GM12874 (cell line): ENCODE measurements around the gene THAP3.
A peak's percentile ranks its signal among the peaks of the same experiment; 100 is the strongest.

Source experiments
- TF ChIP-seq, protein P1 (sequence below): IDR thresholded peaks from 2 replicates; pipeline ENCODE4 v1.5.1; 2011; ENCODE audit warnings: low read depth, mild to moderate bottlenecking, control low read depth, low read length, moderate library complexity; ENCODE audit not compliant: insufficient read depth

Gene THAP3

DNA sequence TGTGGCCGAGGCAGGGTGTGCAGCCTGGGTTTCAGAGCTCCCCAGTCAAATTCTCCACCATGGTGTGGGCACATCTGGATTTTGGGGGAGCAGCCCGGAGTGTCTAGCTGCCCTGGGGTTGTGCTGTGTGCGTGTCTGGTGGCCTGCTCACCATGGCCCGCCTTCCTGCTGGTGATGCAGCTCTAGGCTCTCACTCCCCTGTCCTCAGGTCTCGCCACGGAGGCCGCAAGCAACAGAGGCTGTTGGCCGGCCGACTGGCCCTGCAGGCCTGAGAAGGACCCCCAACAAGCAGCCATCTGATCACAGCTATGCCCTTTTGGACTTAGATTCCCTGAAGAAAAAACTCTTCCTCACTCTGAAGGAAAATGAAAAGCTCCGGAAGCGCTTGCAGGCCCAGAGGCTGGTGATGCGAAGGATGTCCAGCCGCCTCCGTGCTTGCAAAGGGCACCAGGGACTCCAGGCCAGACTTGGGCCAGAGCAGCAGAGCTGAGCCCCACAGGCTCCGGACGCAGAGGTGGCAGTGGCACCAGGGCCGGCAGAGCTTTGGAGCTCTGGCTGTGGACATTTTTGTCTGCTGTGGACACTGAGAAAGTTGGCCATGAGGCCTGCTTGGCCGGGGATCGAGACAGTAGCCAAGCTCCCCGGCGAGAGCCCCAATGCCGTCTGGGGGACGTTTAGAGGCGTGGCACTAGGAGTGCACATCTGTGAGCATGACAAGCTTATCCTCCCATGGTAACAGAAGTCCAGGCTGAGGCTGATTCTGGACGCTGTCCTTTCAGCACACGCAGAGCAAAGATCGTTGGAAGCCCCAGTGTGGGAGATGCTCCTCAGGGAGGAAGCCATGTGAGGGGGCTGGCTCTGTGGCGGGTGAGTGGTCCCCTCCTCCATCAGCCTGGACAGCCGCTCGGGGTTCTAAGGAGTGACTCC lies 8.2 kb downstream of the THAP3 start:
- TF ChIP-seq, protein P1, sequence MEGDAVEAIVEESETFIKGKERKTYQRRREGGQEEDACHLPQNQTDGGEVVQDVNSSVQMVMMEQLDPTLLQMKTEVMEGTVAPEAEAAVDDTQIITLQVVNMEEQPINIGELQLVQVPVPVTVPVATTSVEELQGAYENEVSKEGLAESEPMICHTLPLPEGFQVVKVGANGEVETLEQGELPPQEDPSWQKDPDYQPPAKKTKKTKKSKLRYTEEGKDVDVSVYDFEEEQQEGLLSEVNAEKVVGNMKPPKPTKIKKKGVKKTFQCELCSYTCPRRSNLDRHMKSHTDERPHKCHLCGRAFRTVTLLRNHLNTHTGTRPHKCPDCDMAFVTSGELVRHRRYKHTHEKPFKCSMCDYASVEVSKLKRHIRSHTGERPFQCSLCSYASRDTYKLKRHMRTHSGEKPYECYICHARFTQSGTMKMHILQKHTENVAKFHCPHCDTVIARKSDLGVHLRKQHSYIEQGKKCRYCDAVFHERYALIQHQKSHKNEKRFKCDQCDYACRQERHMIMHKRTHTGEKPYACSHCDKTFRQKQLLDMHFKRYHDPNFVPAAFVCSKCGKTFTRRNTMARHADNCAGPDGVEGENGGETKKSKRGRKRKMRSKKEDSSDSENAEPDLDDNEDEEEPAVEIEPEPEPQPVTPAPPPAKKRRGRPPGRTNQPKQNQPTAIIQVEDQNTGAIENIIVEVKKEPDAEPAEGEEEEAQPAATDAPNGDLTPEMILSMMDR = no peak

DNA sequence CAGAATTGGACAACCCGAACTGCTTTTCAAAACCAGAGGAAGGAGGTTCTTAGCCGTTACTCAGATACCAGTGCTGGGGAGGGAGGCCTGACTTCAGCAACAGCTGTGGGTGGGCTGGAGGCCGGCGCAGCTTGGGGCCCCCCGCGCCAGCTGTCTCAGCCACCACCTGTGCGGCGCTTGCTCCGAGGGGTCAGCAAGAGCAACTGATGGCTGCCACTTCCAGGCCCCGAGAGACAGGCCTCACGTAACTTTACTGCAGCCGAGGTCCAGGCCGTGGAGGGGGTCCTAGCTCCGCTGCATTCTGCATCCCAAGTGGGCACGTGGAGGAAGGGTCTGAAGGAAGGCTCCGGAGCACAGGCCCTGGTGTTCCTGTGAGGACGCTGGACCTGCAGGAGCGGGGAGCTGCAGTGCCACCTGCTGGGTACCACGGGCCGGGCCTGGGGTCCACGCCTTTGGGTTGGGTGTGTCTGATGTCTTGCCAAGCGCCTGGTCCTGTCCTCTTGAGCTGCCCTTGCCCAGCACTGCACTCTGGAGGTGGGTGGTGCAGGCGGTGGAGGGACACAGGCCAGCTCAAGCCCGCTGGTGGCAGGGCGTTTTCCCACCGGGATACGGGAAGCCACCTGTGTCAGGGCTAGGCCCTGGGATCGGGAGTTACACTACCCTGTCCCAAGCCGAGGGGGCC lies 9.8 kb downstream of the THAP3 start:
- TF ChIP-seq, protein P1 = peak; percentile 58

DNA sequence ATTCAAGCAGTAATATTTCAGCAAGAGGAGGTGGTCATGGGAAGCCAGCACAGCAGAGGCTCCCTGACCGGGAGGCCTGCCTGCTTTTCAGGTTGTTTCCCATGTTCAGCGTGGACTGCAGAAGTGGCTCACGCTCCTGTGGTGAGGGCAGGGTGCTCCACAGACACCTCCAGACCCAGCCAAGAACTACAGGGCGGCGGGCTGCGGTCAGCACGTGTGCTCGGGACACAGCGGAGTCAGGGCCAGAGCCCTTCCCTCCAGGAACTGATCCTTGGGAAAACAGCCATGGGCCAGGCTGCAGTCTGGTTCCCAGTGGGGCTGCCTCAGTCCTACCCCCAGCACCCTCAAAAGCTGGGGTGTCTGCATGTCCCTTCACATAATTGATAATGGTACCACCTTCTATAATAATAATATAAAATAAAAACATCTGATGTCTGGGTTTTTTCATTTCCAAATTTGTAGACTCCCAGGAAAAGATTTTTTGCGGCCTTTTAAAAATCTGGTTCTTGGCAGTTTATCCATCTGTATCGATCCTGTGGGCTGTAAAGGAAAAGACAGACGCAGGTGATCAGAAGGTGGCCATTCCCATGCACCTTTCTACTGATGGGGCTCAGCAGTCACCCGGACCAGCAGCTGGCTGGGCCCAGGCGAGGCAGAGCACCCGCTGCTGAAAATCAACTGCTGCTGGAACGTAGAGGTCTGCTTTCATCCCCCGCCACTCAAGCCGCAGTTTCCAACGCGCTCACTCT lies 10.7 kb downstream of the THAP3 start:
- TF ChIP-seq, protein P1 = no peak

DNA sequence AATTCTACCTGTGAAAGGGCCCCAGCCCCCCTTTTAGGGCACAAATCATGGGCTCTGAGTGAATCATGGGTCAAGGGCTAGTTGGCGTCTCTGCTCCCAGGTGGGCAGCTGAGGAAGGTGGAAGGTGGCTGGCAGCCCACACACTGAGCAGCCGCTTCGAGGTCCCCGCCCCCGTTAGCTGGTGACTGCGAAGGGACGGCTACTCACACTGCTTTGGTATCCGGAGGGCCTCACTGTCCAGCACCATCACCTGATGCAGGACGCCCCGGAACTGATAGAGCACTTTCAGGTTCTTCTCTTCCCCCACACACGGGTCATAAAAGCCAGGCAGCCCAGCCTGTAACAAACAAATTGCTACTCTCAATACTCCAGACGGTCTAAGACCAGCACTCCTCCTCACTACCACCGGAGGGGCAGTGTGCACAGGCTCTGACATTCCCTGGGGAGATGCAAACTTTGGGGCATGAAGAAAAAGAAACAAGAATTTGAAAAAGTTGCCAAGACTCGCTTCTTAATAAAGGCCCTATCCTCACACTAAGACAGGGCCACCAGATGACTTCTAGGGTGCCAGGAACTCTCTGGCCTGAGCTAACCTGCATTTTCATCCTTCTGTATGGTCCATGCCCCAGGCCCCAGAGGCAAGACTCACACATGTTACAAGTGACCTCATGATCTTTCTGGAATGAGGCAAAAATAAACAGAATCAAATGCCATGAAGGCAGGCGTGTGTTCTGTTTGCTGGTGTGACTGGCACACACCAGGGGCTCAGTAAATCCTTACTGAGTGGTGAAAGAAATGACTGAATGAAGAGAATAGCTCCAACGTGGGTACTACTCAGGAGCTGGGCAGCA lies 11.5 kb downstream of the THAP3 start:
- TF ChIP-seq, protein P1 = no peak

DNA sequence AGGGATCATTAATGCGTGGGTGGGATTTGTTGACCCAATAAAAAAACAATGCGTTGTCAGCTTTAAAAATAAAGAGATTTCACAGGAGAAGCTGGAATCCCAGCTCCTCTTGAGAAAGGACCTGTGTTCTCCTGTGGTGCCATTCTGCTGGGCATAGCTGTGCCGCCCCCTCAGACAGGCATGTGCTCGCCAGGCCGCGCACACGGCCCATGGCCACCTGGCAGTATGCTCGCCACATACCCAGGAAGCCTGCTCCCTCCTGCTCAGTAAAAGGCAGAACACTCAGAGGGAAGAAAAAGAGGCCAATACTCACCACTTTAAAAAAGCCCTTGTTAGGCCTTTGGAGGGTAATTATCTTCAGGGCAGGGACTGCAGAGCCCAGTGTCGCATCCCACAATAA lies 13.1 kb downstream of the THAP3 start:
- TF ChIP-seq, protein P1 = no peak

DNA sequence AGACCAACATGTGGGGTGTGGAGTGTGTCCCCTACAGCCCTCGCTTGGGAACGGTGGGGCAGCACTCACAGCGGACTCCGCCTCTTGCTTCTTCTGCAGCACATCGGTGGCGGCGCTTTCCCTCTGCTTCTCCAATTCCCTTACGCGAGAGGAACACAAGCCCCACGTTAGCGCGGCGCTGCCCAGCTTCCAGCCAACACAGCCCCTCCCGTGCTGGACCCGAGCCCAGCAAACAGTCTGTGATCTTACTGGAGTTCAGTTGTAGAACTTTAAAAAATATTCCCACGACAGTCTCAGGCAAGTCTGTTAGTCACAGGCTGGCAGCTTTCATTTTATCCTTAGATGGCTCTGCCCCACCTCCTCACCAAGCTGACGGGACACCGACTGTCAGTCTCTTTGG lies 13.6 kb downstream of the THAP3 start:
- TF ChIP-seq, protein P1 = no peak

DNA sequence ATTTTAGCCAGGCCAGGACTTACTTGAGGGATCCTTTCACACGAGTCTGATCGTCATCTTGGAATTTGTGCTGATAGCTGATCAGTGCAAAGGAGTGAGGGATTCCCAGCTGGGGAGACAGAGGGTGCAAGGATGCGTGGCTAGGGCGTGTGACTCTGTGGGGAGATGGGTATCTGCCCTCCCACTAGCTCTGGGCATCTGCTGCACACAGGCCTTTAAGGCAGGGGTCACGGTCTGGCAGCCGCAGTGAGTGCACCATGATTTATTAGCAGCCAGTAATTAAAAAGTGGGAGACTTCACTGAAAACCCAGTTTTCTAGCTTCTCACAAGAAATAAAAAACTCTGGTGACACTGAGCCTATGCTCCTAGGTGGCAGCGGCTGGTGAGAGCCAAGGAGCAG lies 20.4 kb downstream of the THAP3 start:
- TF ChIP-seq, protein P1 = no peak
